GM23338 (cell line): Measurements from ENCODE around the gene CNTN1. TPM values are rescaled to one million over a fixed set of nuclear protein-coding genes. Genes with fewer than 3 reads are reported as not detected.

Source experiments
- ATAC-seq: fragments of 200-7000 bp; cut with Tn5 transposase; 3 replicates; pipeline ENCODE4 v1.9.1; 2020
- DNase-seq: peaks from one replicate; pipeline ENCODE4 v3.0.0-alpha.2; 2015; ENCODE audit warnings: low spot score
- H2AFZ ChIP-seq: fragments of 200-600 bp; sonication (generic); 2 replicates; pipeline ENCODE4 v1.8.0; 2016; ENCODE audit warnings: antibody characterized with exemption, mild to moderate bottlenecking, moderate library complexity
- H3F3A ChIP-seq: fragments of 200-600 bp; sonication (generic); replicated peaks from 2 replicates; pipeline ENCODE4 v1.8.0; 2017; ENCODE audit warnings: antibody characterized with exemption, mixed run types, low read depth
- H3K27ac ChIP-seq: fragments of 200-600 bp; sonication (generic); 2 replicates; pipeline ENCODE4 v1.6.1; 2016; ENCODE audit warnings: low read depth
- H3K27me3 ChIP-seq: fragments of 200-600 bp; sonication (generic); 2 replicates; pipeline ENCODE4 v1.8.0; 2016; ENCODE audit warnings: mild to moderate bottlenecking, mixed run types, moderate library complexity; ENCODE audit not compliant: insufficient read depth
- H3K36me3 ChIP-seq: fragments of 200-600 bp; sonication (generic); 2 replicates; pipeline ENCODE4 v1.8.0; 2016; ENCODE audit warnings: mild to moderate bottlenecking; ENCODE audit not compliant: insufficient read depth
- H3K4me1 ChIP-seq: fragments of 200-600 bp; sonication (generic); 2 replicates; pipeline ENCODE4 v1.8.0; 2016; ENCODE audit warnings: mild to moderate bottlenecking, moderate library complexity; ENCODE audit not compliant: insufficient read depth
- H3K4me2 ChIP-seq: fragments of 200-600 bp; sonication (generic); 2 replicates; pipeline ENCODE4 v1.7.1; 2017; ENCODE audit warnings: mixed run types
- H3K4me3 ChIP-seq: fragments of 200-600 bp; sonication (generic); 2 replicates; pipeline ENCODE4 v1.6.1; 2016; ENCODE audit warnings: mixed run types
- H3K79me2 ChIP-seq: fragments of 200-600 bp; sonication (generic); replicated peaks from 2 replicates; pipeline ENCODE4 v1.8.0; 2017; ENCODE audit warnings: mild to moderate bottlenecking; ENCODE audit not compliant: insufficient read depth
- H3K9me2 ChIP-seq: fragments of 200-600 bp; sonication (generic); 2 replicates; pipeline ENCODE4 v1.8.0; 2017; ENCODE audit not compliant: insufficient read depth
- H4K20me1 ChIP-seq: fragments of 200-600 bp; sonication (generic); replicated peaks from 2 replicates; pipeline ENCODE4 v1.8.0; 2017; ENCODE audit warnings: mild to moderate bottlenecking; ENCODE audit not compliant: insufficient read depth
- H3K27ac Mint-ChIP-seq: 2 replicates; pipeline ENCODE4 v1.8.0; 2020; ENCODE audit warnings: inconsistent platforms, mild to moderate bottlenecking, moderate library complexity, mixed read lengths
- H3K27me3 Mint-ChIP-seq: 3 replicates; pipeline ENCODE4 v1.8.0; 2022; ENCODE audit warnings: low read depth, mild to moderate bottlenecking, moderate library complexity, mixed read lengths, inconsistent platforms; ENCODE audit not compliant: insufficient read depth, poor library complexity
- H3K36me3 Mint-ChIP-seq: 3 replicates; pipeline ENCODE4 v1.8.0; 2021; ENCODE audit warnings: low read depth, mild to moderate bottlenecking, inconsistent platforms, moderate library complexity, mixed read lengths
- H3K4me1 Mint-ChIP-seq: 3 replicates; pipeline ENCODE4 v1.8.0; 2020; ENCODE audit warnings: mild to moderate bottlenecking, inconsistent platforms, mixed read lengths
- H3K4me3 Mint-ChIP-seq: 3 replicates; pipeline ENCODE4 v1.8.0; 2021; ENCODE audit warnings: moderate library complexity, mild to moderate bottlenecking, inconsistent platforms, mixed read lengths
- H3K9me3 Mint-ChIP-seq: 3 replicates; pipeline ENCODE4 v1.8.0; 2020; ENCODE audit warnings: moderate library complexity, mild to moderate bottlenecking, inconsistent platforms, mixed read lengths
- CREB1 ChIP-seq: fragments of 250-450 bp; sonication (Bioruptor Pico); IDR thresholded peaks from 2 replicates; pipeline ENCODE4 v1.5.0; 2020; ENCODE audit warnings: low read depth, mild to moderate bottlenecking, moderate library complexity
- CTCF ChIP-seq, 2 experiments: fragments of 200-600 bp in 1 of 2; sonication (generic) in 1 of 2; conservative IDR thresholded peaks; 2 replicates each; pipeline versions ENCODE4 v1.5.1 to v1.6.1; 2016 to 2017; ENCODE audit warnings: antibody characterized with exemption in 2 of 2, low read depth in 2 of 2, mild to moderate bottlenecking in 2 of 2, moderate library complexity in 1 of 2
- REST ChIP-seq: IDR thresholded peaks from one replicate; pipeline ENCODE4 v1.6.1; 2018; ENCODE audit warnings: antibody characterized with exemption; ENCODE audit not compliant: unreplicated experiment
- polyA plus RNA-seq: library from polyadenylated mRNA; unstranded; fragments of >200 nt; fragmentation: Nextera tagmentation; extraction: Ambion mirVana; gene quantifications from 2 replicates; pipeline ENCODE4 v1.2.1, GENCODE V29; 2016
- total RNA-seq: library from RNA; depleted of rRNA; stranded (reverse); fragments of >200 nt; shearing (Covaris generic); gene quantifications from 2 replicates; pipeline ENCODE4 v1.2.3, GENCODE V29; 2014

CNTN1 gene
- total and polyA plus RNA-seq, 2 experiments from 2014 or later: 5.0 to 27.0 TPM

- no peak for ATAC-seq
- peaks cover 3% of the 10 kb centered on the region; the same call in 1 of the 2 replicates for H3K9me2 ChIP-seq
Observed at GRCh38 chr12:40668099-40668529, 24.1 kb upstream of the CNTN1 start.

More at GRCh38 chr12:40668099-40668529, 24.1 kb upstream of the CNTN1 start:
- Mint-ChIP-seq H3K27me3 (no peaks in the 10 kb centered on the region), H3K9me3 (peaks cover 10% of the 10 kb centered on the region), H3K36me3 (peaks cover 10% of the 10 kb centered on the region; the same call in 2 of the 3 replicates), H3K4me1 (peaks cover 3% of the 10 kb centered on the region; the same call in 2 of the 3 replicates), H3K27ac (no peak overlapping the region), H3K4me3 (no peak overlapping the region)
- Histone ChIP-seq H4K20me1 (no peaks in the 10 kb centered on the region), H3F3A (no peaks in the 10 kb centered on the region), H3K4me3 (no peak overlapping the region), H3K27ac (no peak overlapping the region), H3K36me3 (no peaks in the 10 kb centered on the region), H3K79me2 (no peaks in the 10 kb centered on the region), H3K4me1 (peaks cover 3% of the 10 kb centered on the region; the same call in 1 of the 2 replicates), H2AFZ (peak overlapping the region; percentile 14; the same call in 1 of the 2 replicates), H3K27me3 (no peaks in the 10 kb centered on the region), H3K4me2 (no peak overlapping the region)
- TF ChIP-seq REST: no peak
- TF ChIP-seq CREB1 (CRISPR knock-in tag): no peak
- TF ChIP-seq CTCF (conservative IDR thresholded peaks at IDR 0.05; ENCODE audit: low read depth in 2 of 2): peak in 1 of 2 experiments; percentile 30; a peak in 2 of 4 replicates
- DNase-seq: no peak
